Stimulated activated CD4-positive, alpha-beta T cell treated with anti-CD3 and anti-CD28 coated beads, Interleukin-12 subunit alpha, Interleukin-12 subunit beta, amount 100 ng/mL, for 24 hours (primary cell): ENCODE data around the gene TPCN2.
"Not testable (repeated sequence)": the region's sequence is repeated elsewhere in the genome, so short reads cannot be mapped to it uniquely, and the experiment has no call there.

Experiments used
- DNase-seq, 2 experiments: peaks; one replicate each; pipeline ENCODE4 v3.0.0-alpha.2; 2020; ENCODE audit warnings: low read depth in 2 of 2

The TPCN2 gene

GRCh38 chr11:69048694-69049489 is at the start of gene TPCN2:
TPCN2 (plus strand) TSS chr11:69048932; CDS start chr11:69048998, 66 bp downstream.
- peak; percentile 81 for DNase-seq

DNA sequence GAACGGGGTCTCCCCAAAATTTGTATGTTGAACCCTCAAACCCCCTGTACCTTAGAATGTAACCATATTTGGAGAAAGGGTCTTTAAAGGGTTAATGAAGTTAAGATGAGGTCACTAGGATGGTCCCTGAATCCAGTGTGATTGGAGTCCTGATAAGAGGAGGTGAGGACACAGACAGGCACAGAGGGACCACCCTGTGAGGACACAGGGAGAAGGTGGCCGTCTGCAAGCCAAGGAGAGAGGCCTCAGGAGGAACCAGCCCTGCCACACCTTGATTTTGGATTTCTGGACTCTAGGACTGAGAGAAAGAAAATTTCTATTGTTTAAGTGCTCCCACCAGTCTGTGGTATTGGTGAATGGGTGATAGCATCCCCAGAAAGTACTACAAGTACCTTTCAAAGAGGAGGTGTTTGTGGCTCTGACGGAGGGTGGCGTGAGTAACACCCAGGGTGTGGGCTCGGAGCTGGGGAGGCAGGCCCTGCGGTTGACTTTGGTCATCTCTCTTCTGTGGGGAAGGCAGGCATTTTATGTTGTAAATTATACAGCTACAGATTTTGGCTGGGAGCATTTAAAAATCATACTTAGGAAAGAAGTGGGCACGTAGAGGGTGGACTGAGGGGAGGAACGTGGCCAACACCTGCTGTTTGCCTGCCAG is 49.5 kb upstream of the TPCN2 start:
- DNase-seq, result no peak

- DNase-seq, result not testable (repeated sequence)
These were observed 48.9 kb upstream of the TPCN2 start for GRCh38 chr11:68999748-69000355.

GRCh38 chr11:69000391-69000790 is 48.3 kb upstream of the TPCN2 start:
- DNase-seq, result no peak

- no peak for DNase-seq
These were observed 47.9 kb upstream of the TPCN2 start for GRCh38 chr11:69000831-69001242.

GRCh38 chr11:69001243-69002081 is 47.3 kb upstream of the TPCN2 start:
- no peak for DNase-seq

- DNase-seq, result no peak
These were observed 46.6 kb upstream of the TPCN2 start for GRCh38 chr11:69002110-69002569.

- no peak for DNase-seq
These were observed 46.0 kb upstream of the TPCN2 start for GRCh38 chr11:69002570-69003231.

GRCh38 chr11:69003301-69003865 is 45.3 kb upstream of the TPCN2 start:
- no peak for DNase-seq

GRCh38 chr11:69003866-69004367 is 44.8 kb upstream of the TPCN2 start:
- DNase-seq, result no peak

DNA sequence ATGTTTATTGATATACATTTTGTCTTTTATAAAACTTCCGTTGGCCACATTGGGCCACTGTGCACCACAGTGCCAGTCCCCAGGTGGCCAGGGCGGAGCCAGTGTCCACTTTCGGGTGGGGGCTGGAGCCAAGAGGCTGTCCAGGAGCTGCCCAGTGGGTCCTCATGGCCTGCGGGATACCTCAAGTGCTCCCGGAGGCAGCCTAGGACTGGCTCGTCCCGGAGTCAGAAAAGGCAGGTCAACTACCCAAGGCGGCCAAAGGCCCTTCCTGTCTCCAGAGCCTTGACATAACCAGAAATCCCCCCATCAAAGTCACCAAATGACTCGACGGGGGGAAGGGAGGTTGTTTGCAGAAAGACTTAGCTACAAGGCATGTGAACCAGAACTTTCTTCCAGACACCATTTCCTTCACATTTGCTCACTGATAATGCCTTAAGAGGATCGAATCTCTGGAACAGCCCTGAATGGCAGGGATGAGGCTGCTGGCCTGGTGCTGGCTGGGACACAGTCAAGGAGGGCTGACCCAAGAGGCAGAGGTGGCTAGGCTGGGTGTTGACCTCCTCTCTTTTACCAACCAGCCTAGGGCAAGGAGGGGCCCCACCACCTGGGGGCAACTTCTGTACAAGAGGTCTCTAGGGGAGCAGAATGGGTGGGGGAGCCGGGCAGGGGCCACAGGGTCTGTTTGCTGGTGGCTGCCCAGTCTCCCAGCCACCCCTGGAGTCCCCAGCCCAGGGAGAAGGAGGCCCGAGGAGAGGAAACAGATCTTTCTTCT is 44.1 kb upstream of the TPCN2 start:
- no peak for DNase-seq

GRCh38 chr11:69005183-69005630 is 43.5 kb upstream of the TPCN2 start:
- DNase-seq, result no peak

- no peak for DNase-seq
These were observed 42.9 kb upstream of the TPCN2 start for GRCh38 chr11:69005631-69006368.

DNA sequence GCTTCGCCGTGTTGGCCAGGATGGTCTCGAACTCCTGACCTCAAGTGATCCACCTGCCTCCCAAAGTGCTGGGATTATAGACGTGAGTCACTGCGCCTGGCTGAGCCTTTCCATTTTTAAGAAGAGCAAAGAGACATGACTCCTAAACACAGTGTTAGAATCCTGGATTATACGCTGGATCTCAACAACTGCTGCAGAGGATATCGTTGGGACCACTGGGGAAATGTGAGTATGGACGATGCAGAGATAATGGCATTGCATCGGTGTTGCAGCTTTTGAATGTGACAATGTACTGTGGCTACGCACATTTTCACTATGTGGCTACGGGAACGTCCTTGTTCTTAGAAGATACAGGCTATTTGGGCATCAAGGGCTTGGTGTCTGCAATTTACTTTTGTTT is 41.9 kb upstream of the TPCN2 start:
- DNase-seq, result no peak

DNA sequence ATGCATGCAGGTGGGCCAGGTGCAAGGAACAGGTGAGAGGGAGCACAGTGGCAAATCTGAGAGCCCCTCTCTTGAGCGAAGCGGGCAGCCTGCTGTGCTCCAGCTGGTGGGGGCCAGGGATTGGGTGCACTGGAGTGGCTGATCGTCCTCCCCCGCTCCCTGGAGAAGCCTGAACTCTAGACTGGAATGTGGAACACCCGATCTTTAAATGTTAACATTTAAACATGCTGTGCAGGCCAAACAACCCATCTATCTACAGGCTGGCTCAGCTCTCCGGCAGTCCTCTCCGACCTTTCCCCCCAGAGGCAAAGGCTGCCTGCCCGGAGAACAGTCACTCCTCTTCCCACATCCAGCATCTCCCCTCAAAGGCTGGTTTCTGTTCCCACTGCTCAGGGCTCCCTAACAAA is 40.8 kb upstream of the TPCN2 start:
- DNase-seq, result no peak

GRCh38 chr11:69008737-69009440 is 39.8 kb upstream of the TPCN2 start:
- no peak for DNase-seq

GRCh38 chr11:69009441-69010211 is 39.1 kb upstream of the TPCN2 start:
- no peak for DNase-seq
